Cardiac fibroblast (primary cell): ENCODE measurements around the gene TEAD2.
A peak's percentile ranks its signal among the peaks of the same experiment; 100 is the strongest.

Experiments
- DNase-seq, 2 donors: peaks; one replicate each; pipeline versions ENCODE4 v3.0.0 to v3.0.0-alpha.2; 2010; ENCODE audit warnings: low read depth in 2 of 2
- H3K4me3 ChIP-seq, 2 donors: replicated peaks in 1 of 2; 1 replicate in 1 of 2; 2 replicates in 1 of 2; pipeline ENCODE4 v1.5.1; 2011; ENCODE audit warnings: low read depth in 2 of 2, low read length in 2 of 2, mild to moderate bottlenecking in 2 of 2, moderate library complexity in 1 of 2
- TF ChIP-seq, protein P1 (sequence below): IDR thresholded peaks from one replicate; pipeline ENCODE4 v1.5.1; 2011; ENCODE audit warnings: low read depth, mild to moderate bottlenecking, low read length, inconsistent platforms

The TEAD2 gene

DNA sequence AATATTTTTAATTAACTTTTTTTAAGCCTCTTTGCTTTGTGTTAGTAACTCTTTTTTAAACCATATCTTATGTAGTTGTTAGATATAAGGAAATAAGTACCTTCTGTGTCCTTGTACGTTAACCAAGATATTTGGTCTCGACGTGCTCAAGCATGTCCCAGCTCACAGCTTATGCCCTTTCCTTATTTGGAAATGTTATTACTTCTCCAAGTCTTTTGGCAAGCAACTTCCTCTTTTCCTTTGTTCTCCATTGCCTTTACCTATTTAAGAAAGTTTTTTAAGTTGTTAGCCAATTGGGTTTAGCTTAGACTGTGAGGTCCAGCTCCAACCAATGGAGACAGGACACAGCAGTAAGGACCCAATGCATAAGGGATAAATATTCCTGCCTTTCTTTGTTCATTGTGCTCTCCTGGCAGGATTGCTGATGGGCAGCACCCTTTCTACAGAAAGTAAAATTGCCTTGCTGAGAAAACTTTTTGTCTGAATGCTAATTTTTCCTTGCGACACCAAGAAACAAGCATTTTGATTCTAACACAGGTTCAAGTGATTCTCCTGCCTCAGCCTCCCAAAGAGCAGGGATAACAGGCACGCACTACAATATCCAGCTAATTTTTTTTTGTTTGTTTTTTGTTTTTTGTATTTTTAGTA lies 6.6 kb upstream of the TEAD2 start:
- TF ChIP-seq, protein P1, sequence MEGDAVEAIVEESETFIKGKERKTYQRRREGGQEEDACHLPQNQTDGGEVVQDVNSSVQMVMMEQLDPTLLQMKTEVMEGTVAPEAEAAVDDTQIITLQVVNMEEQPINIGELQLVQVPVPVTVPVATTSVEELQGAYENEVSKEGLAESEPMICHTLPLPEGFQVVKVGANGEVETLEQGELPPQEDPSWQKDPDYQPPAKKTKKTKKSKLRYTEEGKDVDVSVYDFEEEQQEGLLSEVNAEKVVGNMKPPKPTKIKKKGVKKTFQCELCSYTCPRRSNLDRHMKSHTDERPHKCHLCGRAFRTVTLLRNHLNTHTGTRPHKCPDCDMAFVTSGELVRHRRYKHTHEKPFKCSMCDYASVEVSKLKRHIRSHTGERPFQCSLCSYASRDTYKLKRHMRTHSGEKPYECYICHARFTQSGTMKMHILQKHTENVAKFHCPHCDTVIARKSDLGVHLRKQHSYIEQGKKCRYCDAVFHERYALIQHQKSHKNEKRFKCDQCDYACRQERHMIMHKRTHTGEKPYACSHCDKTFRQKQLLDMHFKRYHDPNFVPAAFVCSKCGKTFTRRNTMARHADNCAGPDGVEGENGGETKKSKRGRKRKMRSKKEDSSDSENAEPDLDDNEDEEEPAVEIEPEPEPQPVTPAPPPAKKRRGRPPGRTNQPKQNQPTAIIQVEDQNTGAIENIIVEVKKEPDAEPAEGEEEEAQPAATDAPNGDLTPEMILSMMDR = no peak
- H3K4me3 ChIP-seq = no peak overlapping the region
- DNase-seq = no peak

DNA sequence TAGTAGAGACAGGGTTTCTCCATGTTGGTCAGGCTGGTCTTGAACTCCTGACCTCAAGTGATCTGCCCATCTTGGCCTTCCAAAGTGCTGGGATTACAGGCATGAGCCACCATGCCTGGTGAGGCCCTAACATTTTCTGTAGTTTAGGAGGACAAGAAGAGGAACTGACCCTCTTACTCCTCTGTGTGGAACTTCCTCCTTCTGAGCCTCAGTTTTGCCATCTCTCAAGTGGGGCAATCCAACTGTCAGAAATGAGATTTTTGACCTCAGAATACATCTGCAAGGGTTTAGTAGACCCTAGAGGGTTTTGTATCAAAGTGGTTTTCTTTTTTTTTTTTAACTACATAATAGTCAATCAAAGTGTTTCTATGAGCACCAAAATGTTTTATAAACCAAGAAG lies 3.9 kb upstream of the TEAD2 start:
- TF ChIP-seq, protein P1 = no peak
- no peak overlapping the region for H3K4me3 ChIP-seq
- DNase-seq = no peak

DNA sequence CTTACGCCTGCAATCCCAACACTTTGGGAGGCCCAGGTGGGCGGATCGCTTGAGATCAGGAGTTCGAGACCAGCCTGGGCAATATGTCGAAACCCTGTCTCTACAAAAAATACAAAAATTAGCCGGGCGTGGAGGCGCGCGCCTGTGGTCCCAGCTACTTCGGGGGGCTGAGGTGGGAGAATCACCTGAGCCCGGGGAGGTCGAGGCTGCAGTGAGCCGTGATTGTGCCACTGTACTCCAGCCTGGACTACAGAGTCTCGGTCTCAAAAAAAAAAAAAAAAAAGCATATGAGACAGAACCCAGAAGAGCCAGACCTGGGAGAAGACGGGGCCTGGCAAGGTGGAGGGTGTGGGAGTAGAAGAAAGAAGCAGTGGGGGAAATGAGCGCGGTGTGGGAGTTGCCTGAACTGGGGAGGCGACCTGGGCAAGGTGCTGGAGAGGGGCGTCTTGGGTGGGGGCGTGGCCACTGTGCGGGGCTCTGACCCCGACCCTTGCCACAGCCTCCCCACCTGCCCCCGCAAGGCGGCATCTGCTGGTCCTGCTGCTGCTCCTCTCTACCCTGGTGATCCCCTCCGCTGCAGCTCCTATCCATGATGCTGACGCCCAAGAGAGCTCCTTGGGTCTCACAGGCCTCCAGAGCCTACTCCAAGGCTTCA lies 2.0 kb upstream of the TEAD2 start:
- no peak for DNase-seq
- TF ChIP-seq, protein P1 = no peak
- peak overlapping the region in 1 of 2 donors; percentile 36 for H3K4me3 ChIP-seq

GRCh38 chr19:49363268-49364082 lies 1.3 kb upstream of the TEAD2 start, which contains the start of gene DKKL1:
Gene DKKL1 (plus strand): TSS chr19:49363877. CDS start chr19:49363999, 122 bp downstream.
- peak within 1 kb of the TSS; percentile 80 to 93 for H3K4me3 ChIP-seq
- DNase-seq = peak; percentile 100
- TF ChIP-seq, protein P1 = no peak

DNA sequence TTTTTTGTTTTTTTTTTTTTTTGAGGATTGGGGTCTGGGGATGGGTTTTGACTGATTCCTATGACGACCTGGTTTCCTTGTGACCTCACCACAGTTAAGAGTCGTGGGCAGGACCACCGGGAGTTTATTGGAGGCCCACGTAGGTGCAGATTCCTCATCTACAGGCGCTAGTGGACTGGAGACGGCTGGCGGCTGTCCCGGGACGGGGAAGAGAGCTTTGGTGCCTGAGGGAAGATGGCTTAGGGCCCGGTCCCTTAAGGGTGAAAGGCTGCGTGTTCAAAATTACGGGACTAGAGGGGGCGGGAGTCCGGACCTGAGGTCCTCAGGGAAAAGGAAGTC lies 682 bp upstream of the TEAD2 start:
- TF ChIP-seq, protein P1 = no peak
- peak in 1 of 2 donors; percentile 62 for DNase-seq
- H3K4me3 ChIP-seq = peak overlapping the region; percentile 29 to 33

GRCh38 chr19:49361438-49362047 lies 673 bp downstream of the TEAD2 start:
- DNase-seq = peak; percentile 70 to 93
- TF ChIP-seq, protein P1 = no peak
- H3K4me3 ChIP-seq = peak overlapping the region; percentile 80 to 93
